GM19324 (cell line): Measurements from ENCODE around the gene ZBTB22.
"Not testable (repeated sequence)": the region's sequence is repeated elsewhere in the genome, so short reads cannot be mapped to it uniquely, and the experiment has no call there.

Source experiments
- ATAC-seq: cut with Tn5 transposase; IDR thresholded peaks from one replicate; pipeline ENCODE4 v1.9.1; 2021; ENCODE audit warnings: mild to moderate bottlenecking, moderate library complexity; ENCODE audit not compliant: unreplicated experiment, low FRiP score

Gene ZBTB22, protein sequence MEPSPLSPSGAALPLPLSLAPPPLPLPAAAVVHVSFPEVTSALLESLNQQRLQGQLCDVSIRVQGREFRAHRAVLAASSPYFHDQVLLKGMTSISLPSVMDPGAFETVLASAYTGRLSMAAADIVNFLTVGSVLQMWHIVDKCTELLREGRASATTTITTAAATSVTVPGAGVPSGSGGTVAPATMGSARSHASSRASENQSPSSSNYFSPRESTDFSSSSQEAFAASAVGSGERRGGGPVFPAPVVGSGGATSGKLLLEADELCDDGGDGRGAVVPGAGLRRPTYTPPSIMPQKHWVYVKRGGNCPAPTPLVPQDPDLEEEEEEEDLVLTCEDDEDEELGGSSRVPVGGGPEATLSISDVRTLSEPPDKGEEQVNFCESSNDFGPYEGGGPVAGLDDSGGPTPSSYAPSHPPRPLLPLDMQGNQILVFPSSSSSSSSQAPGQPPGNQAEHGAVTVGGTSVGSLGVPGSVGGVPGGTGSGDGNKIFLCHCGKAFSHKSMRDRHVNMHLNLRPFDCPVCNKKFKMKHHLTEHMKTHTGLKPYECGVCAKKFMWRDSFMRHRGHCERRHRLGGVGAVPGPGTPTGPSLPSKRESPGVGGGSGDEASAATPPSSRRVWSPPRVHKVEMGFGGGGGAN

DNA sequence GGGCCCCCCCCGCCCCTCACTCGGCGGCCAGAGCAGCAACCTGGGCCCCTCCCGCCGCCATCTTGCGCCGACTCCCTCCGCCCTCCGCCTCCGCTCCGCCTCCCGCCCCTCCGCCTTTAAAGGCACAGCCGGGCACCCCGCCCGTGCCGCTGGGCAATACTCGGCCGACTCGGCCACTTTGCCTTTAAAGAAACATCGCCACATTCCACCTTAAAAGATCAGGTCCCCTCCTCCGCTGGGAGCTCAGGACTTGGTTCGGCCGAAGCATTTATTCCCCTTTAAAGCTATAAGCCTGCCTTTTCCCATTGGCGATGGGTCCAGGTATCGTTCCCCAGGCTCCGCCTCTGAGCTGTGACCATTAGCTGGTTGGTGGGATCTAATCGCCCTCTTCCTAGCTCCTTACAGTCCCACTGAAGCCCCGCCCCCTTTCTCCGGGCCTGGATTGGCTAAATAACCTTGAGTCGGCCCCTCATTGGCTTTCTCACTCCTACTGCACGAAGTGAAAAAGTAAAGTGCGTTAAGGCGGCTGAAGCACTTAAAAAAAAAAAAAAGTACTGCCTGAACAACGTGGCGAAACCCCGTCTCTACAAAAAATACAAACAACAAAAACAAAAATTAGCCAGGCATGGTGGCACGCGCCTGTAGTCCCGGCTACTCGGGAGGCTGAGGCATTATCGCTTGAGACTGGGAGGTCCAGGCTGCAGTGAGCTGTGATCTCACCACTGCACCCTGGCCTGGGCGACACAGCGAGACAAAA lies at the start of gene ZBTB22:
TSS of gene ZBTB22 (minus strand) at position 76 of the 757 bp plus-strand sequence. CDS start 828 bp downstream, outside the sequence.
- peak; percentile 57 for ATAC-seq

DNA sequence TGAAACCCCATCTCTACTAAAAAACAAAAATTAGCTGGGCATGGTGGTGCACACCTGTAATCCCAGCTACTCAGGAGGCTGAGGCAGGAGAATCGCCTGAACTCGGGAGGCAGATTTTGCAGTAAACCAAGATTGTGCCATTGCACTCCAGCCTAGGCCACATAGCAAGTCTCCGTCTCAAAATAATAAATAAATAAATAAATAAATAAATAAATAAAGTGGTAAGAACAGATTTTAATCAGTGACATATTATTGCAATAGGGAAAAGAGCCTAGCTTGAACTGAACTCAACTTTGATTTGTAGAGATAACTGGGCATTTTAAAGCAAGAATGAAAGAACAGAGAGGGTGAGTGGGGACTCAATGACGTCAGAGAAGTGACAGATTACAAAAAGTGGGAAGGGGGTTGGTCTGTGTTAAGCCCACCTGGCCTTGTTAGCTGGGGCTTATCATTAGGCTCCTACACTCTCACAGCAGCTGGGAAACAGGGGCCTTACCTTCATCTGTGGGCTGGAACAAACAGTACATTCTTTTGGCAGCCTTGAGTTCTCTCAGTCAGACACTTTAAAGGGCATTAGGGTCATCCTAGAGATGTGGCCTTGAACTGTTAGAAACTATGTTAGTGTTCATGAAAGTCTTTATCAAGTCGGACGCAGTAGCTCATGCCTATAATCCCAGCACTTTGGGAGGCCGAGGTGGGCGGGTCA lies 49.6 kb upstream of the ZBTB22 start:
- no peak for ATAC-seq

DNA sequence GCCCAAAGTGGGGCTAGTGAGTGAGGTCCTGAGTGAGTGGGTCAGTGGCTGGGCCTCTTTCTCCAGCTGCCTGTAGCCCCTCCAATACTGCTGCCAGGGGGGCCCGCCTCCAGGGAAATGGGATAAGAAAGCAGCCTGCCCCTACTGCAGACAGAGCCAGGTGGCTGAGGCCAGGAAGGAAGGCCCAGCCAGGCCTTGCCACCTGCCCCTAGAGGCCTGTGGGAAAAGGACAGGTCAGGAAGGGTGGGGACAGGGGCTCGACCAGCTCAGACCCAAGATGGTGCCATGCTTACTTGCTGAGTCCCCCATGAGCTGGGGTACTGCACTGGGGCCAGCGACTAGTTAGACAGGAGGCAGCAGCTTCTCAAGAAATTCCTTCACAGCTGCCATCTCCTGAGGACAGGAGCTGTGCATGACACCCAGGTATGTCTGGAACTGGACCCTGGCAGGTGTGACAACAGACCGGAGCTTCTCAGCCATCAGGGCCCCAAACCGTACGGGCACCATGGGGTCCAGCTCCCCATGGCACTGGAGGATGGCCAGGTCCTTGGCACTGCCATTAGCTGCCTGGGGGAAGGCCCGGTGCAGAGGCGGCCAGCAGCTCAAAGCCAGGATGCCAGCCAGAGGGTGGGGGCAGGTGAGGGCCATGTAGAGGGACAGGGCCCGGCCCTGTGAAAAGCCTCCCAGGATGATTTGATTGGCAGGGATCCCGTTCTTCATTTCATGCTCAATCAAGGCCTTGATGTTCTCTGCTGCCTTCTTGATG lies 47.8 kb upstream of the ZBTB22 start:
- not testable (repeated sequence) for ATAC-seq

DNA sequence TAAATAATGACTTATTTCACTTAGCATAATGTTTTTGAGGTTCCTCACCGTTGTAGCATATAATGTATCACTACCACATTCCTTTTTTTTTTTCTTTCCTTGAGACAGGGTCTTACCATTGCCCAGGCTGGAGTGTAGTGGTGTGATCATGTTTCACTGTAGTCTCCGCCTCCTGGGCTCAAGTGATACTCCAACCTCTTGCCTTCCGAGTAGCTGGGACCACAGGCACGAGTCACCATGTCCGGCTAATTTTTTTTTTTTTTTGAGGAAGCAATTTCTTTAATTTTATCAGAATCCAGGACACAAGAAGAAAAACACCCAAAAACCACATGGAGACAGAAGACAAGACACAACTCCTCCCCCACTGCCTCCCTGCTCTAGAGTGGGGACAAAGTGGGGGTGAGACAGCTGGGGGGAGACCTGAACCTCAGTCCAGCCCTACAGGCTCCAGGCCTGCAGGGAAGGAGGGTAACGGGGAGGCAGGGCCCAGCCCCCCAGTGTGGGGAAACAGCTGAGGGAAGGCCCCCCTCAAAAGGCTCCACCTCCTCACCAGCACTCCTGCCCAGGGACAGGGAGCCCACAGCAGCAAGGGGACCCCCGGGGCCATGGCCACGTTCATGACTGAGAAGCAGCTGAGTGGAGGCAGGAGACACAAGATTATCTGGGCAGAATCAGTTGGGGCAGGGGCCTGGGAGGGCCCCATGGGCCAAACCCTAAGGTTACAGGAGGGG lies 47.1 kb upstream of the ZBTB22 start:
- not testable (repeated sequence) for ATAC-seq

DNA sequence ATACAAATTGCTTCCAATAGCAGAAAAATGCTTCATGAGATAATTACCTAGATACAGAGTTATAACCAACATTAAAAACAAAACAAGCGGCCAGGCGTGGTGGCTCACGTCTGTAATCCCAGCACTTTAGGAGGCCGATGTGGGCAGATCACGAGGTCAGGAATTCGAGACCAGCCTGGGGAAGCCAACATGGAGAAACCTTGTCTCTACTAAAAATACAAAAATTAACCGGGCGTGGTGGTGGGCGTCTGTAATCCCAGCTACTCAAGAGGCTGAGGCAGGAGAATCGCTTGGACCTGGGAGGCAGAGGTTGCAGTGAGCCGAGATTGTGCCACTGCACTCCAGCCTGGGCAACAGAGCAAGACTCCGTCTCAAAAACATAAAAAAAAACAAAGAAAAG lies 45.9 kb upstream of the ZBTB22 start:
- not testable (repeated sequence) for ATAC-seq

DNA sequence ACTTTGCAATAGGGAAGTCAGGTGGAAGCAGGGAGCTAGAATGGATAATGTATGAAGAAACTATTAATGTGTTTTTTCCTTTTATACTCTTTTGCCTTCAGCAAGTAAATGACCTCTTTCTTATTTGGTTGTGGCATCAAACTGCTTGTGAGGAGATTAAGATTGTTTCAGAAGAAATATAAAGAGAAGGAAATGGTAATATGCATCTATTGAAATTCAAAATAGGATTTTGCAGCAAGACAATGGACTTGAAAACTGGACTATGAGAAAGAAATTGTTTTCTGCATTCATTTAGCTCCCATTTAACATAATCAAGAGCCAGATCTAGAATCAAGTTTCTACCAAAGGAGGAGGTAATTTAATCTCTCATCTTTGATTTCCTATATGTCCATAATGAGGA lies 41.8 kb upstream of the ZBTB22 start:
- no peak for ATAC-seq

DNA sequence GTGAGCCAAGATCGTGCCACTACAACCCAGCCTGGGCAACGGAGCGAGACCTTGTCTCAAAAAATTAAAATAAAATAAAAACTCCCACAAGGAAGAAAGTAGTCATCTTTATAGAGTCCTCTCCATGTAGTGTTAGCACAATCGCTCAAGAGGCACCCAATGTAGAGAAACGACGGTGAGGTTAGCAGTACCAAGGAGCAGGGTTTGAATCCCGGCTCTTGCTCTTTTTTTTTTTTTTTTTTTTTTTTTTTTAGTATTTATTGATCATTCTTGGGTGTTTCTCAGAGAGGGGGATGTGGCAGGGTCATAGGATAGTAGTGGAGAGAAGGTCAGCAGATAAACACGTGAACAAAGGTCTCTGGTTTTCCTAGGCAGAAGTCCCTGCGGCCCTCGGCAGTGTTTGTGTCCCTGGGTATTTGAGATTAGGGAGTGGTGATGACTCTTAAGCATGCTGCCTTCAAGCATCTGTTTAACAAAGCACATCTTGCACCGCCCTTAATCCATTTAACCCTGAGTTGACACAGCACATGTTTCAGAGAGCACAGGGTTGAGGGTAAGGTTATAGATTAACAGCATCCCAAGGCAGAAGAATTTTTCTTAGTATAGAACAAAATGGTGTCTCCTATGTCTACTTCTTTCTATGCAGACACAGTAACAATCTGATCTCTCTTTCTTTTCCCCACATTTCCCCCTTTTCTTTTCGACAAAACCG lies 39.8 kb upstream of the ZBTB22 start:
- ATAC-seq = not testable (repeated sequence)

DNA sequence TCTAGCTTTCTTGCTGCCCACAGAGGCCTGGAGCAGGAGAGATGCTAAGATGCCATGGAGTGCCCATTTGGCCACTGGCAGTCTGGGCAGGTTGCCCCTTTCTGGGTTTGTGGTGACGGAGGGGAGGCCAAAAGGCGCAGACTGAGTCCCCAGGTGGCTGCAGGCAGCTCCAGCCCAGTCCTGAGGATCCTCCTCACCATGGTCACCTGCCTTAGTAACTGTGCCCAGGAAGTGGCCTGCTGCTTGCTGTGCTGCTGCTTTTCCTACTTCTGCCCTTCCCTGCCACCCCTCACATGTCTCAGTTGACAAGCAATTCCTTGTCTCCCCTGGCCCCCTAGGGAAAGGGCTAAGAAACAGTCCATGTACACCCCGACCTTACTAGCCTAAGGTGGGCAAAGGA lies 38.8 kb upstream of the ZBTB22 start:
- ATAC-seq = no peak

DNA sequence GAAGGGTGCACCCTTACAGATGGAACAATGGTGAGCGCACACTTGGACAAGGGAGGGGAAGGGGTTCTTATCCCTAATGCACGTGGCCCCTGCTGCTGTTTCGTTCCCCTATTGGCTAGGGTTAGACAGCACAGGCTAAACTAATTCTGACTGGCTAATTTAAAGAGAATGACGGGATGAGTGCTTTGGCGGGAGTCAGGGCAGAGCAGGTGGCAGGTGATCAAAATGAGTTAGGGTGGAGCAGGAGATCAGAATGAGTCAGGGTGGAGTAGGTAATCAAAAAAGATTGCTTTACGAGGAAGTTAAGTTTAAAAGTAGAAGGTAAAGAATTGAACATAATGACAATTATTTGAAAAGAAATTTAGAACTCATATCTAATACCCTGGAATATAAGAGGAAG lies 38.3 kb upstream of the ZBTB22 start:
- ATAC-seq = not testable (repeated sequence)

DNA sequence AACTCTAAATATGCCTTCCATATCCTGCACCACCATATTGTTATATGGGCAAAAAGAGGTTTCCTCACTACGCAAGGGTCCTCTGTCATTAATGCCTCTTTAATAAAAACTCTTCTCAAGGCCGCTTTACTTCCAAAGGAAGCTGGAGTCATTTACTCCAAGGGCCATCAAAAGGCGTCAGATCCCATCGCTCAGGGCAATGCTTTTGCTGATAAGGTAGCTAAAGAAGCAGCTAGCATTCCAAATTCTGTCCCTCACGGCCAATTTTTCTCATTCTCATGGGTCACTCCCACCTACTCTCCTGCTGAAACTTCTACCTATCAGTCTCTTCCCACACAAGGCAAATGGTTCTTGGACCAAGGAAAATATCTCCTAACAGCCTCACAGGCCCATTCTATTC lies 30.3 kb upstream of the ZBTB22 start:
- ATAC-seq = no peak

DNA sequence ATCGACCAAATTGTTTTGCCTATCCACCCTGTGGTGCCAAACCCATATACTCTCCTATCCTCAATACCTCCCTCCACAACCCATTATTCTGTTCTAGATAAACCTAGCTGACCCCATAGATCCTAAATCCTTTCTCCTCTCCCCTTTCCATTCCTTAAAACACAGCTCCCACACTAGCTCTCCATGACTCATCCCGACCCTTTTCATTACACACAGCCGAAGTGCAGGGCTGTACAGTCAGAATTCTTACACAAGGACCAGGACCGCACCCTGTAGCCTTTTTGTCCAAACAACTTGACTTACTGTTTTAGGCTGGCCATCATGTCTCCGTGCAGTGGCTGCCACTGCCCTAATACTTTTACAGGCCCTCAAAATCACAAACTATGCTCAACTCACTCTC lies 29.4 kb upstream of the ZBTB22 start:
- ATAC-seq = not testable (repeated sequence)

DNA sequence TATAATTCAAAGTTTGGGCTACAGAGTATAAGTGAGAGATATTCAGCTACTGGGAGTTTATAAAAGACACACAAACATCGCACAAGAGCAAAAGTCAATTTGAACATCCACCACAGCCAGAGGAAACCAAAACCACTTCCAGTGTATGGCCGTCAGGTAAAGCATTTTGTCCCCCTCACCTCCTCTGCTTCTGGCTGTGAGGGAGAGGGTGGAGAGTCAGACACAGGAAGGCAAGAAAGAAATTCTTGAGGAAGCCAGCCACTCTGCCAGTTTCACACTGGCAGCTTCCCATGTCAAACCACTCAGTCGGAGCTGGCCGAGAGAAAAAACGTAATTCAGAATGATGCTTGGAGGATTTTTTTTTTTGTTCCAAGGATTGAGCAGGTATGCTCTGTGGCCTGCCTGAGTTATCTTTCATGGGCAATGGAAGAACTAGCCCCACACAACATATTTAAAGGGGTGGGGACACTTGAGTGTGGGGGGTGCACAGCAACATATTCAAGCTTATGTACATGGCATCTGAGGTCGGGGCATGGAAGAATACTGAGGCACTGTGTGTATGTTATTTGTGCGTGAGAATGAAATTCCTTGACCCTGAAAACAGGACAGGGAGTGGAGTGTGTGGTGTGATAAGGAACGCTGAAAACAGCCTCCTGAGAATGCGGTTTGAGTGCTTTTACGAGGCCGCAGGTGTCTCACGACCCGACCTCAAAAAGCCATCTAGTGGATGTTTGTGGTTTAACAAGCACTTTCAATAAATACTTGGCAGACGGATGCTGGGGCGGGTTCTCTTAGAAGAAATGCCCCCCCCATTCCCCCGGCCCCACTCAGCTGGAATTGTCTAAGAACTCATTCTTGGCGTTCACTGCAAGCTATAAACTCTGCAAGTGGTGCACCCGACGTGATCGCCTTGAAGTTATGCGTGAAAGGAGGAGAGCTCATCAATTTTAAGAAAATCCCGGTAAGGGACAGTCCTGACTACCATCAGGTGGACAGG lies 27.5 kb upstream of the ZBTB22 start:
- ATAC-seq = no peak

DNA sequence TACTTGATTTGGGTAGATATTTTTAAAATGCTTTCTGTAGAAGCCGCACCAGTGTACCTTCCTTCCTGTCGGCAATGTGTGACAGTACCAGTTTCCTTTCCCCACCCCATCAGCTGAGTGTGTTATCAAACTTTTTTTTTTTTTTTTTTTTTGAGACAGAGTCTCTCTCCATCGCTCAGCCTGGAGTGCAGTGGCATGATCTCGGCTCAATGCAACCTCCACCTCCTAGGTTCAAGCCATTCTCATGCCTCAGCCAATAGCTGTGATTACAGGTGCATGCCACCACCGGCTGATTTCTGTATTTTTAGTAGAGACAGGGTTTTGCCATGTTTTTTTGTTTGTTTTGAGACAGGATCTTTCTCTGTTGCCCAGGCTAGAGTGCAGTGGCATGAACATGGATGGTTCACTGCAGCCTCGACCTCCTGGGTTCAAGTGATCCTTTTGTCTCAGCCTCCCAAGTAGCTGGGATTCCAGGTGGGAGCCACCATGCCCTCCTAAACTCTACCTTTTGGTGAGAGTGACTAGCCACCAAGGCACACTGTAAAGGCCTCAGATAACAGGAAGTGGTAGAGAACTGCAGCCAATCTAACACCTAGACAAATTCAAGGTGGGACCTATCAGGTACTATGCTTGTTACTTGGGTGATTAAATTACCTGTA lies 26.5 kb upstream of the ZBTB22 start:
- peak; percentile 53 for ATAC-seq

DNA sequence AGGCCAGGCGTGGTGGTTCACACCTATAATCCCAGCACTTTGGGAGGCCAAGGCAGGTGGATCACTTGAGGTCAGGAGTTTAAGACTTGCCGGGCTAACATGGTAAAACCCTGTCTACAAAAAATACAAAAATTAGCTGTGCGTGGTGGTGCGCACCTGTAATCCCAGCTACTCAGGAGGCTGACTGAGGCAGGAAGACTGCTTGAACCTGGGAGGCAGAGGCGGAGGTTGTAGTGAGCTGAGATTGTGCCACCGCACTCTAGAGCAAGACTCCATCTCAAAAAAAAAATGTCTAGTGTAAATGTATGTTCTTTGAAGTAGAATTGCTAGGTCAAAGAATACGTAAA lies 26.0 kb upstream of the ZBTB22 start:
- ATAC-seq = peak; percentile 13

DNA sequence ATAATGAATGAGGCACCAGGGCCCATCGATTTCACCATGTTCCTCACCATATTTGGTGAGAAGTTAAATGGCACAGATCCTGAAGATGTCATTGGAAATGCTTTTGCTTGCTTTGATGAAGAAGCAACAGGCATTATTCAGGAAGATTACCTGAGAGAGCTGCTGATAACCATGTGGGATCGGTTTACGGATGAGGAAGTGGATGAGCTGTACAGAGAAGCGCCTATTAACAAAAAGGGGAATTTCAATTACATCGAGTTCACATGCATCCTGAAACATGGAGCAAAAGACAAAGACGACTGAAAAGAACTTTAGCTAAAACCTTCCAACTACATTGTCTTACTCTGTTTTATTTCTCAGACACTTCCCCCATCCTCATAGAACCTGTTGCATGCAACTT lies 21.6 kb upstream of the ZBTB22 start:
- ATAC-seq = no peak

DNA sequence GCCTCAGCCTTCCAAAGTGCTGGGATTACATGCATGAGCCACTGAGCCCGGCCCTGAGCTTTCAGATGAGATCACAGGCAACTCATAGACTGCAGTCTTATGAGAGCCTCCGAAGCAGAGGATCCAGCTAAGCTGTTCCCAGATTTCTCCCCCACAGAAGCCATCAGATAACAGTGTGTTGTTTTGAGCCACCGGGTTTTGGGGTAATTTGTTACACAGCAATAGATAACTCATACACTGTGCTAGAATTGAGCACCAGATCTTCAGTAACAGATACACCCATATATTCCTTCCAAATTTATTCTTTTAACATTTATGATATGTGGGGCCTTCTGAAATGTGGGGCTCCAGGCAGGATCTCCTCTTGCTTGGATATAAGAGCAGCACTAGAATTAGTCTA lies 19.0 kb upstream of the ZBTB22 start:
- ATAC-seq = no peak

DNA sequence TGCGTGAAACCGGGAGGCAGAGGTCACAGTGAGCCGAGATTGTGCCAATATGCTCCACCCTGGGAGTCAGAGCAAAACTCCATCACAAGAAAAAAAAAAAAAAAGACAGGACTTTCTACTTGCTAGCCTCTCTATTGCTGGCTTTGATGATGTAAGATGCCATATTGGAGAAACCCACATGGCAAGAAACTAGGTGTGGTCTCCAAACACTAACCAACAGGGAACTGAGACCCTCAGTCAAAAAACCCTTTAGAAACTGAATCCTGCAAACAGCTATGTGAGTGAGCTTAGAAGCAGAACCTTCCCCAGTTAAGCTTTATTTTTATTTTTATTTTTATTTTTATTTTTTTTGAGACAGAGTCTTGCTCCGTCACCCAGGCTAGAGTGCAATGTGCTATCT lies 18.4 kb upstream of the ZBTB22 start:
- no peak for ATAC-seq
